GM18502 (cell line): Measurements from ENCODE around the gene ALK.

ENCODE experiments used
- ATAC-seq: cut with Tn5 transposase; IDR thresholded peaks from one replicate; pipeline ENCODE4 v1.9.1; 2021; ENCODE audit warnings: mild to moderate bottlenecking; ENCODE audit not compliant: unreplicated experiment, poor library complexity

ALK gene

DNA sequence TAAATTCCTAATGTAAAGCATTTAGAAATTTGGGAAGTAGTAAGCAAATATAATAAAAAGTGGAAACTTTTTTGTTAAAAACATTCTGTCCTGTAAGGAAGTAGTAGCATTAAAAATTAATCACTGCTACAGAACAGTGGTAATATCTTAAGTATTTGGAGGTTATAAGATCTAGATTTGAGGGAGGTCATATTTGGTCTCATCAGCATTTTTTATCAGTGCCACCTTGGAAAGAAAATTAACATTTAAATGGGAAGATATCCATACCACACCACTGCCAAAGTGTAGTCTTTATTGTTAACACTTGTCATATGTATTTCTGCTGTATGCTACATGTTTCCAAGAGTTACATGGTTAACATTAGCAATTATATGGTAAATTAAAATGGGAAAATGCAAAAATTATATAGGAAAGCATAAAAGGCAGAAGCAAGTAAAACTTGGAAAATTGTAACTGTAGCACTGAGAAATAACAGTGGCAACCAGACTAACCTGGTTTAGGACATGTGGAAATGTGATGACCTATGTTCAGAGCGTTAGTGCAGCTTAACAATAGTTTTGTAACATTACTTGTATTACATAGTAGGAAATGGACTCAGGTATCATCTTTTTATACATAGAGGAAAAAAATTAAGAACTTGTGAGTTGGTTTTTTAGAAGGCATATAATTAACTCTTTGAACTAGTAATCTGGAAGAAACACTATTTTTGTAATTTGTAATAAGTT, 759.0 kb downstream of the ALK start:
- no peak for ATAC-seq

- no peak for ATAC-seq
Observed at GRCh38 chr2:29160184-29160583, 761.2 kb downstream of the ALK start.

- ATAC-seq, result no peak
Observed at GRCh38 chr2:29159125-29159524, 762.3 kb downstream of the ALK start.

GRCh38 chr2:29157131-29157530, 764.3 kb downstream of the ALK start:
- ATAC-seq, result no peak

DNA sequence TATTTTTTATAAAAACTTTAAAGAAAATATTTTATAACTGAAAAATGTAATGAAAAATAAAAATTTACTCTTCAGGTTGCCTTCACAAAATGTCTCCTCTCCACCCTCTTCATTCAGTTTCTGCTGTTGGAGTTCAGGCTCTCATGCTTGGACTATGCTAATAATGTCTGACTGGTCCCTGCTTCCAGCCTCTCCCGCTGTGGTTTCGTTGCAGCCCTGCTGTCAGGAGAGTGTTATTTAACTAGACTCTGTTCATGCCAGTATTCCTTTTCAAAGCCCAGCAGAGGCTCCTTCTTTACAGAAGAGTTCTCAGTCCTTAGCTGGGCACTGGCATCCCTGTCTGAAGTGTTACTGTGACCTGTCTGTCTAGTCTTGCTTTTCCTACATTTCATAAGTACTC, 765.8 kb downstream of the ALK start:
- no peak for ATAC-seq

GRCh38 chr2:29154610-29155009, 766.8 kb downstream of the ALK start:
- no peak for ATAC-seq

GRCh38 chr2:29147963-29148362, 773.4 kb downstream of the ALK start:
- ATAC-seq, result no peak

DNA sequence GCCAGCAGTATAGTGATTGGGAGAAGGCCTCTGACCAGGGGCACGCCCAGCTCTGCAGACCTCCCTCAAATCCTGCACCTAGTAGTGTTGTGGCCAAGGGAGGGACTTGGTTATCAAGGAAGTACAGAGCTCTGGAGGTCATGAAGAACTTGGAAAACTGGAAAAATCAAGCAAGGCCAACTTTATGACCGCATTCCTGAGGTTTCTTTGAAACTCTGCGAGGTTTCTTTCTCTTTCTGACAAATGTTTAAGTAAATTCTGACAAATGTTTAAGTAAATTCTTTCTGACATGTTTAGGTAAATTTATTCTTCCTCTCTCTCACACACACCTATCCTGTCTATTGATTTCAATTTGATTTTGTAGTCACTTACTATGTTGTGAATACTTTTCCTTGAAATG, 775.2 kb downstream of the ALK start:
- ATAC-seq, result no peak

DNA sequence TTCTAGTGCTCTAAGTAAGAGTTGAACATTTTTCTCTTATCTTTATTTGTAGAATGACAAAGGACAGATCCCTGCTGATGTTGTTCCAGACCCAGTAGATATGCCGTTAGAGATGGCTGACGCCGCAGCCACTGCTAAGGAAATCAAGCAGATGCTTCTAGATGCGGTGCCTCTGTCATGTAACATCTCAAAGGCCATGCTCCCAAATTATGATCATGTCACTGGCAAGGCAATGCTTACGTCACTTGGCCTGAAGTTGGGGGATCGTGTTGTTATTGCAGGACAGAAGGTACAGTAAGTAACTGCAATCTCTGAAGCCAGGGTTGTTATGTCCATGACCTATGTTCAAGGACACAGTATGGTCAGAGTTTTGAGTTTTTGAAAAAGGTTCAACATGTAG, 777.7 kb downstream of the ALK start:
- ATAC-seq, result no peak
